HuH-7 (cell line): ENCODE measurements around the gene MACROH2A1.
A peak's percentile ranks its signal among the peaks of the same experiment; 100 is the strongest.

Source experiments
- DNase-seq: peaks from one replicate; pipeline ENCODE4 v3.0.0; 2011; ENCODE audit warnings: low spot score

Gene MACROH2A1

DNA sequence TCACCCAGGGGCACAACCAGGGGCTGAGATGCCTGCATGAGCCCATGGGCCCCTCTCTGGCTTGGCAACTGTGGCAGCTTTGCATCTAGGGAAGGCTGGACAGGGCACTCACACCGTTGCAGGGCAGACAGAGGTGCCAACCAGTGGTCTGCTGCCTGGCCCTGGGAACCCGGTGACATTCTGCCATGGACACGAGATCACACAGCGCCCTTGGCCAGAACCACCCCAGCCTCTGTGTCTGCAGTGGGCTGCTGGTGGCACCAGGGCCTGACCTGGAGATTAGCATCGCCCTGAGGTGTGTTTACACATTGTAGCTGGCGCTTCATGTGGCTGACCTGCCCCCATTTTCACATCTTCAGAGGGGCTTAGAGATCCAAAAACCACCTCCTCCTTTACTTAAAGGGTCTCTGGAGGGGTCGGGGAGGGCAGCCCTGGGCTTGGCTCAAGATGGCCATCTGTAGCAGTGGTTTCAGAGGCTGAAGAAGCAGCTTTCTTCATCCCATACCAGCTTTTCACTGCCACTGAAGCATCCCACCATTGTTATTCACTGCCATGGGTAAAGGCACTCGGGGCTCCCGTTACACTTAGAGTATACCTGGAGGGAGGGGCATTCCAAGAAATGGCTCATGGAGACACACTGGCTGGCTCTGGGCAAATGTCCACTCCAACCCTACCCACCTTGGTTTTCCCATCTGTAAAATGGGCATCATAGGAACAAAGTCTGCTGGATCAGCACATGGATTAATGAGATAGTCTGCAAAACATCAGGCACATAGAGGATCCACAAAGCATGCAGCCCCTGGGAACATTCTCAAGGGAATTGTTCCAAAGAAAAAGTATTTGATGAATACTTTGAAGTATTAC, 36.7 kb upstream of the MACROH2A1 start:
- DNase-seq, result no peak

DNA sequence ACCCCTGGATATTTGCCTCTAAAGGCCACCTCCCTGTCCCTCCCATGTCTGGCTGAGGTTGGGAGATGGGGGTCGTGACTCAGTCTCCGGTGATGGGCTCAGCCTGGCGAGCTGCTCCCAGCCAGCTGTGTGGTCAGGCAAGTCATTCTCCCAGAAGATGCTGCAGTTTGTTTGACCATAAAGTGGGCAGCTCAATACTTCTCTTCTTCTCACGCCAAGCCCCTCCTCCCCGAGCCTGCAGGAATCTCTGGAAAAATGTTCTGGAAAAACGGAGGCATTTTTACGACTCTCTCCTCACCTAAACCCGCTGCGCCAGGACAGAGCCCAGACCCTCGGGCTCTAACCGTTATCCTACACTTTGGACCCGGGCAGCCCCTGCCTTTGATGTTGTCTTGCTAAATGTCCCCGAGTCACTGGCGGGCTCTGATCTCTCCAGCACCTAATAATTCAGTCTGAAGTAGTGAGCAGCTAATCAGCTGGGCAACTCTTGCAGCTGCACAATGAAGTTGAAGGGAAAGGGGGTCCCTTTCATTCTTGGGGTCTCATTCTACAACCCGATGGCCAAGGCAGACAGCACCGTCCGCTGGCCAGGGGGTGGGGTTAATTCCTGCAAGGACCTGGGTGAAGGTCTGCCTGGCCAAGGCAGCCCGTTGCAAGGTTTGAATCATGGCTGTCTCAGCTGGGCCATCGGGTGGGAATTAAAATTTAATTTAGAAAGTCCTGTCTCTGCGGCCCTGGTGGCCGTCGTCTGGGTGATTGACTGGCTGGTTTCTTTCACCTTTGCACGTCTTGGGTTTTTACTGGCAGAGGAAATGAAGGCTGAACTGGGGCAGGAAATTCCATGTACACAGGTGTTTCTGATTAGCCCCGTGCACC, 35.8 kb upstream of the MACROH2A1 start:
- DNase-seq, result no peak

DNA sequence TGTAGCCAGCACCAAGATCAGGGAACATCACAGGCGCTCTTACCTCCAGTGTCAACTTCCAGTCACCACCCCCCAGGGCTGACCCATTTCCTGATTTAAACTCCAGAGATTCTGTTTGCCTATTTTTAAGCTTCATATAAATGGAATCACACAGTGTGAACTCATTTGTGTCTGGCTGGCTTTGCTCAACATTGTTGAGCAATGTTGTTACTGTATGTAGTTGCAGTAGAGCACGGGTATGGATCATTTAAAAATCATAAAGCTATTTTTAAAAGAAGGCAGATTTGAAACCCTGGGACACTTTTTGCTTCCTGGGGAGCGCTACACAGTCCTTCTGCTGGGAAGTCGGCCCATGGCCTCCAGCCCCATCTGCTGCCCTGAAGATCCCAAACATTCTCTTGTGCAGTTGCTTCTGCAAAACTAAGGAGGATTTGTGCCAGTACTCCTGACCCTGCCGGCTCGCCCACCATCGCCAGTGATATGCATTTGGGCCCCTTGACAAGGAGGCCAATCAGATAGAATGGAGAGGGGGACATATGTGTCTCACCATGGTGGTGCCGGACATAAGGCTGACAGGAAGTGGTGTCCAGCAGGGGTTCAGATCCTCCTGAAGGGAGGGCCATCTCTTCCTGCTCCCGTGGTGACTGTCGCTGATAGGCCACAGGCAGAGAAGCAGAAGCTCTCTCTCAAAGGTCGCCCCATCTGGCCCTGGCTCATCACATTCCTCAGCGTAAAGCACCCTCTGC, 34.8 kb upstream of the MACROH2A1 start:
- DNase-seq, result no peak

DNA sequence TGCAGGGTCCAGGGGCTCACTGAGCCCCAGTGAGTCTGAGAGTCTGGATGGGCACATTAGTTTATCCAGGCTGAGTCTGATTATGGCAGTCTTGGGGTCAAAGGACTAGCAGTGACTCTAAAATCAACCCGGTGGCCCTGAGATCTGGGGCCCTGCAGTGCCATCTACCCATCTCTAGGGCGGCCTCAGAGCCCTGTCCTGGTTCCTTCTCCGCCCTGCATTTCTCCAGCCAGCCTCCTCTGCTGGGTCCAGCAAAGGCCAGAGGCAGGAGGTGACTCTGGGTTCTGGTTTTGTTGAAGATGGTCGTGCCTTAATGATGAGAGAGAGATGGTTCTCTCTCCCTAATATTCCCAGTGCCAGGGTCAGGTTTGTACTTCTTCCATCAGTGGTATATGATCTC, 33.1 kb upstream of the MACROH2A1 start:
- DNase-seq, result no peak

DNA sequence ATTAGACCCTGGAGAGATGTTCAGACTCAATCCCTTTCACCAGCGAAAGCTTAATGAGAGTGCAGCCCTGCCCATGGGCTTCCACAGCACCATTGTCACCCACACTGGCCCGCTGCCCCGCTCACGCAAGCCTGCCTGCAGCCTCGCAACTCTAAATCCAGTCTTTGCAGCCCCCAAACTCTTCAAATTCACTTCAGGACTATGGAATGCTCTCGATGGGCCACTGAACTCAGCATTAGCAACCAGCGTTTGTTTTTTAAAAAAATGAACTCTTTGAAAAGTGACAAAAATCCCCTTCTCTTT, 31.1 kb upstream of the MACROH2A1 start:
- no peak for DNase-seq

DNA sequence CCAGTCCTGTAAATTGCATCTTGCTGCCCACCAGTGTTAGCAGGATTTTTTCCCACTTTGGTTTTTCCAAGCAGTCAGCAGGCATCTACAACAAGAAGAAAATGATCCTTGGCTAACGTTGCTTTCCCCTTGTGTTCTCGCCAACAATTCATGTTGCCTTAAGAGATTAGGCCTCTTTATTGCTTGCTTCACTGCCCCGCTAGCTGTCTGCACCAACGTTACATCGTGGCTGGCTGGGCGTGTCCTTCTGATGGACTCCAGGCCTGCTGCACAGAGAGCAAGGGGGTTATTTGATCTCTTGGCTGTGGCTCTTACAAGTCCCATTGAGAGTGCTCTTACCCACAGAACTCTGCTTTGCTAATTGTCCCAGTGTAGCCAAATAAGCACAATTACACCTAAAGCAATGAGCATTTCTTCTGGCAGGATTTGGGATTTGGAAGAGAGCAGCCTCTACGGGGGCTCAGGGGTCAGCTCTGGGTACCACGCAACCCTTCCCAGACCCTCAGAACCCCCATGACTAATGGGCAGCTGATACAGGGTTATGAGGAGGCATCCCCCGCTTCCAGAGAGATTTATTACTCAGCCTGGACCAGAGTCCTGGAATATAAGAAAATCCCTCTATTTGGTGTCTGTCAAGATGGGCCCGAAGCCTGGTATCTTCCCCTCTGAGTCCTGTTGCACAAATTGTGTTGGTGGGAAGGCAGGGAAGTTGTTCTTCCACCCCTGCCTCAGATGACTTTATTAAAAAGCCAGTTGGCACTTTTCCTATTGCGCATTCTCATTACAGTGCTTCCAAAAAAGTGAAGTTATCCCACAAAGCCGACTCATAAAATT, 30.5 kb upstream of the MACROH2A1 start:
- DNase-seq, result no peak

DNA sequence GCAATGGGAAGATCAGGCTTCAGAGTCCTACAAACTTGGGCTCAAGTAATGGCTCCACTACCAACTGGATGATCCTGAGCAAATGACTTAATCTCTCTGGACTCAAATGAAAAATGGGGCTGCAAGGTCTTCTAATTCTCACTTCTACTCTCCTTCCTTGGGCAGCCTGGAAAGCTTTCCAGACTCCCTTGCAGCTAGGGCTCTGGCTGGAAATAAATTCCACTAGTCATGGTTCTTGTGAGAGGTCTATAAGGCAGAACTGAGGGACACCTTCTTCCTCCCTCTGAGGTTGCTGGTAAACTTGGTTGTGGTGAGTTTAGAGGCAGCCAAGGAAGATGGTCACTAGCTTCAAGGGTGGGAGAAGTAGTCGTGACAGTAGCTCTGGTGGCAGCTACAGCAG, 29.6 kb upstream of the MACROH2A1 start:
- no peak for DNase-seq

DNA sequence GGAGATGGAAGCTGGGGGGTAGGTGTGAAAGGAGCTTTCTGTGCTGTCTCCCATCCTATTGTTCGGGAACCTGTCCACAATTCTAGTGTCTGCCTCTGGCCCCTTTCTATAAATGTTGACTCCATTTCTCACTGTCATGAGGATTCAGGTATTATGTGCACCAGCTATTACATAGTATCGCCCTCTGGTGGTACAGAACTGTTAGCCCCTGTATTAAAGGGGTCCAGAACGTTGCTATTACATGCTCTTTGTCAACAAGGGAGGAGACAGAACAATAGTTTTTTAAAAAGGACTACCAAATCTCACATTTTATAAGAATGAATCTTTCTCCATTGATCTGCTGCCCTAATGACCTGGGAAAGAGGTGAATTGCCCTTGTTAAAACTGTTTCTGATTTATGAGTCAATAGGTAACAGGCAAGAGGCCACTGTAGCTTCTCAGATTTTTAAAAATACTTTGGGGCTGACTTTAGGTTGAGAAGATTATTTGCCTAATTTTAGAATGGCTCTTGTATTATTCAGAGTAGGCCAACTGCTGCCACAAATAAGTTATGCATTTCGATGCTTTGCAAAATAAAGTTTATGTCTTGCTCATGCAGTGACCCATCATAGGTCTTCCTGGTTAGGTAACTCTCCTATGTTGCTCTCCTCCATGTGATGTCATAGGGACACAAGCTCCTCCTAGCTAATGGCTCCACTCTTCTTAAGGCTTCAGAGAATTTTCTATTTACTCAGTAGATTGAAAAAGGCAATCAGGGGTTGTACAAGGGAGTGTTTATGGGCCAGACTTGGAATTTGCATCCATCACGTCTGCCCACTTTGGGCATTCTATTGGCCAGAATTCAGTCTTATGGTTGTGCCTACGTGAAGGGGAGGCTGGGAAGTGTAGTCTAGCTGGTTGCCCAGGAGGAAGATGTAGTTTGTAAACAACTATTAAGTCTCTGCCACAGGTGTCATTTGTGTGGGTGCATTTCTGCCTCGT, 27.4 kb upstream of the MACROH2A1 start:
- peak; percentile 47 for DNase-seq

DNA sequence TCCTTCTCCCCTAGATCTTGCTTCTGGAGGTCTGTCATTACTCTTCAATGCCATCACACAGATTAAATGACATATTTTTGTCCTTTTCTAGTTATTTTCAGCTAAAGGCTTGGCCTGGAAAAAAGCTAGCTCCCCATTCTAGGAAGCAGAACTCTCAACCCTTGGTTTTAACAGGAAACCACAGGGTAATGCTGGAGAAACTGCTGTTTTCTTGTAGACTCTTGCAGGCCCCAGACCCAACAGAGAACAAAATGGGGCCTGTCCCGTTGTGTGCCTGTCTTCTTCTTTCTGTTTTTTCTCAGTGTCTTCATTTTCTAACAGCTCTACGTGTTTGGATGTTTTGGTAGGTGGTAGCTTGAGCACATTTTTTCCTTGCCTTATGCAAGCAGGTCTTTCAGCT, 26.6 kb upstream of the MACROH2A1 start:
- DNase-seq, result no peak

DNA sequence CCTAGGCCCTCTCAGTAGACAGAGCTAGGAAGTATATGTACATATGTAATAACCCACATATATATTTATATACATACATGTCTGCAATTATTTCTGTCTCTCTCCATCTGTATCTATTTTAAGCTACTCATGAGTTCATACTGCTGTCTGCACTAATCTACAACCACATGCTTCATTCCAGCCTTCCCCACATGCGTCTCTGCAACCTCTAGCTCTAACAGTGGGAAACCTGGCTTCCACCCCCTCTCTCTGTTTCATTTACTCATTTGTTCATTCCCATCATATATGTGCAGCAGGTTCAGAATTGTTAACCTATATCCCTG, 24.8 kb upstream of the MACROH2A1 start:
- no peak for DNase-seq

DNA sequence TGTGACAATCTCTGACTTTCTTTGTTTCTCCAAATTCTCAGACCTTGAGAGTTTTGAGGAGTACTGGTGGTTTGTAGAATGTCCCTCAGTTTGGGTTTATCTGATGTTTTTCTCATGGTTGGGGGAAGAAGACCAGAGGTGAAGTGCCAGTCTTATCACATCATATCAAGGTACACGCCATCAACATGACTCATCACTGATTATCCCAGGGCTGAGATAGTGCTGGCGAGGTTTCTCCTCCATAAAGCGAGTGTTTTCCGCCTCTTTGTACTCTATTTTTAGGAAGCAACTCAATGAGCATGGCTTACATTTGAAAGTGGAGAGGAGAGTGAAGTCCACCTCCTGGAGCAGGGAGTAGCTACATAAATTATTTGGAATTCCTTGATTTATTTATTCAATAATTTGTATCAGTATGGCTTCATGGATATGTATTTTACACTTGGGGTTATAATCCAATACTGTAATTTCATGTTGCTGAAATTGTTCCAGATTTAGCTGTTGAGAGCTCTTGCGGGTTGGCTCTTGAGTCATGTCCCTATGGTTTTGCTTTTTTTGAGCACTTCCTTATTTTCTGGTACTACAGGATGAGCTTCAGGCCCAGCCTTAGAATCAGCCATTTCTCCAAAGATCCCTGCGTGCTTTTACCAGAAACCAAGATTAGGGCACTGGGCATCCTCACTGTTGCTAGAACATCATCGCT, 24.3 kb upstream of the MACROH2A1 start:
- DNase-seq, result no peak

DNA sequence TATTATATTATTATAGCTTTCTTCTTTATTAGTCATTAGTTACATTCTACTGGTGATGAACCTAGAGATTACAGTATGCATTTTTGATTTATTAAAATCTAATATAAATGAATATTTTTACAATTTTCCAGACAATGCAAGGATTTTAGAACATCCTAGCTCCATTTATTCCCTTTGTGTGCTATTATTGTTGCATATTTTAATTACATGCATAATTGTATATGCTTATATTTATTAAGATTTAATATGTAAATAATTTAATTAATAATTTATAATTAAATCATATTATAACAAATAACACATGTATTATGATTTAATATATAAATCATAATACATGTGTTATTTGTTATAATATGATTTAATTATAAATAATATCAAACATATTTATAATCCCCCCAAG, 23.4 kb upstream of the MACROH2A1 start:
- no peak for DNase-seq

DNA sequence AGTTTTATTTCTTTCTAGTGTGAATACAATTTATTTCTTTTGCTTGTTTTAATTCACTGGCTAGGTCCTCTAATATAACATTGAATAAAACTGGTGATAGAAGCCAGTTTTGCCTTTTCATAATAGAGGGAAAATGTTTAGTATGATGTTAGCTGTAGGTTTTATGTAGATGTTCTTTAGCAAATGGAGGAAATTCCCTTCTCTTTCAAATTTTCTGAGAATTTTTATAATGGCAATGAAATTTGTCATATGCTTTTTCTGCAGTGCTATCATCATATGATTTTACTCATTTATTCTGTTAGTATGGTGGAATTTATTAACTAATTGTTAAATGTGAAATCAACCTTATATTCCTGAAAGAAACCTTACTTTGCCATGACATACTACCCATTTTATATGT, 18.1 kb upstream of the MACROH2A1 start:
- DNase-seq, result no peak

DNA sequence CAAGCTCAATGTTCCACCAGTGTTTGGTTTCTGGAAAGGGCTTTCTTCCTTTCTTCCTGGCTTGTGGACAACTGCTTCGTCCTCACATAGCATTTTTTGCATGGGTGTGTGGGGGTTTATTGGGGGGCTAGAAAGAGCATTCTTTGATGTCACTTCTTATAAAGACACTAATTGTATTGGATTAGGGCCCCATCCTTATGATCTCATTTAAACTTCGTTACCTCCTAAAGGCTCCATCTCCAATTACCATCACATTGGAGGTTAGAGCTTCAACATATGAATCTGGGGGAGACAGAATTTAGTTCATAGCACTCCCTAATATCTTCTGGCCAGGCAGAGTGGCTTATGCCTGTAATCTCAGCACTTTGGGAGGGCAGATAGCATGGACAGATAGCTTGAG, 6.1 kb upstream of the MACROH2A1 start:
- no peak for DNase-seq

DNA sequence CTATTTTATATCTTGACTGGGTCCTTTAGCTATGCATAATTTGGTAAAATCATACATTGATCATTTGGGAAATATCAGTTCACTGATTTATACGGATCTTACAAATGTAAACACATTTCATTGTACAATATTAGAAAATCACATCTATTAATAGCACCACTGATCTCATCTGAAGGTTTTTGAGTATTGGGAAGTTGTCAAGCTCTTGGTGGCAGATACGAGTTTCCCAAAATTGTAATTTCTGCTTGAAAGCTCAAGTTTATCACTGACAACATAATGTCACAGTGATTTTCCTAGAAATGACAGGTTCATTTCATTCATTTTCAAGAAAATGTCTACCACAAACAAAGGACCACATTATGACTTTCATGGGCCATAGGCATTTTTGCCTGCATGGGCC, 3.0 kb upstream of the MACROH2A1 start:
- DNase-seq, result no peak

DNA sequence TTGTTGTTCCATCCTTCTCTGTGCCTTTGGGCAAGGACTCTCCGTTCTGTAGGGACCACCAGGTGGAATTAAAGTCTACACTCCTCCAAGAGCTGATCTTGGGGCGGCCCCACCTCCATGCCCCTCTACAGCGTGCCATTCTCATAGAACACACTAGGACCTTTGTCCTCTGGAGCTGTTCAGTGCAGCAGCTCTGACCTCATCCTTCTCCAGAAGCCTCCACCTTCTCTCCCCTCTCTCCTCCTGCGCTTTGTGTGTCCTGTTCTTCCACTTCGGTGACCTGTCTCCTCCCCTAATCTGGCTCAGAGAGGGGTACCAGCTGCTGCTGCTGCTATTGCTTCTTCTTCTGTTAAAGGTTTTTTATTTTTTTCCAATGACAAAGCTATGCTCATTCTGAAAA, 1.8 kb upstream of the MACROH2A1 start:
- DNase-seq, result peak; percentile 49

DNA sequence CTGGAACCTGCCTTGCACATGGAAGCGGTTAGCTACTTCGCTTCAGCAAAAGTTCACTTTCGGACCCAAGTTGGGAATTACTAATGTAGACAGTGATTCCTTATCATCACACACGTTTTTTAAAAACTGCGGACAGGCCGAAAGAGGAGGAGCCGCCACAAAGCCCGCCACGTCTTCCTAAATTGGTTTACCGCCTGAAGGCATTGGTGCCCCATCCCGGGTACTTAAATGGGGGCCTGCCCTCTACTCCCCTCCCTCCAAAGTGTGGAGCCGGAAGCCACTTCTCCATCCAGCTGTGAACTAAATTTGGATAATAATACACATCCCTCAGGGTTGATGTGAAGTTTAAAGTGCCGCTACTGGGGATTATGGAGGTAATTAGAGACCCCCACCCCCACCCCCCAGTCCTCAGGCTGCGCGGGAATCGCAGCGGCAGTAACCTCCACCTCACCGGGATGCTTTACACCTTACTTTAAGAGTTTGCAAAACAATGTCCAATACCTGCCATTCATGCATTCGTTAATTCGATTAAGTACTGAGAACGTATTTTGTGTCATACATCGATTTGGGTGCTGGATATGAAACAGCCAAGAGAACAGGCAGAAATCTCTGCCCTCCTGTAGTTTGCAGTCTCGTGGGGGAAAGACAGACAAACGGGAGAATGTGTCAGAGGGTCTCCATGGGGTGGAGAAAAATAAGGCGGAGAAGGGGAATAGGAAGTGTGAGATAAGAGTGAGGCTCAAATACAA, 937 bp upstream of the MACROH2A1 start:
- DNase-seq, result no peak

DNA sequence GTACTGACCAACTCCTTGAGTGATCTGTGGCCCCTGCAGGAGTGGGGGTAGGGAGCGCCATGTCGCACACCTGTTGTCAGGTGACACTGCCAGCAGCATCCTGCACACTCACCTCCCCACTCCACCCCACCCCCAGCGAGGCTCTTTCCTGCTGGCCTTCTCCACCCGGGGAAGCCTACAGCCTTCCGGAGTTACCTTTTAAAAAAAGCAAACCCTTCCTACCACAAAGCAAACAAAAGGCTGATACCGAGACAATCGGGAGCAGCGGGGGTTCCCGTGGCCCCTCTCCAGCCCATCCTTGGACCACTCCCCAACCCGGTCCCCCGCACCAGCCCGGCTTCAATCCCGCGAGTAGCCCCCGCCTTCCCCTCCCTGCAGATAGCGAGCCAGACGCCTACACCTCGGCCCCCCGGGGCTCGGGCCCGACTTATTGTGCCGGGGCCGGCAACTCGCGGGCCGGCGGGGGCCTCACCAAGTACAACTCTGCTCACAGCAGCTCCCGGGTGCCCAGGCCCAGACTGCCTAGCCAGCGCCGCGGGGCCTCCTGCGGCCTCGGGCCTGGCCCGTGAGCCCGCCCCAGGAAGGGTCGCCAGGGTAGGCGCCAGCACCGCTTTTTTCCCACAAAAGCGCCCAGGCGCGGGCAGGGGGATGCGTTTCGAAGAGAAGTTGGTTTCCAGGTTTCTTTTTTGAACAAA, 724 bp downstream of the MACROH2A1 start:
- DNase-seq, result peak; percentile 30

DNA sequence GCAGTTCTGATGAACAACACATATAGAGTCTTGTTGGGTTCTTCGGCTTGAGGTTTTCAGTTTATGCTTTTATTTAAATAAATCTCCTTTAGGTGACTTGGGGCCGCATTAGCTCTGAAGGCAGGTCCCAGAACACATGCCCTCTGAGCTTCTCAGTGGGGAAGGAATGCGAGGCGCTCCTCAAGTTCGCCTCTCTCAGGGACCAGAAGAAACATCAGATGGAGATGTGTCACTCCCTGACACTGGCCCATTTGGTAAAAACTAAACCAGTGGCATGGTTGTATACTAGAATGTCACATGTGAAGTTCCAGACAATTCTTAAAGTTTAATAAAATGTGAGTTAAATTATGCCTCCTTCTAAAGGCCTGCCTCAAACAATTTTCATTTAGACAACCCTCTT, 1.9 kb downstream of the MACROH2A1 start:
- no peak for DNase-seq
